ENCODE results near the gene NXT2. TPM values are rescaled to one million over a fixed set of nuclear protein-coding genes. Genes with fewer than 3 reads are reported as not detected.

The NXT2 gene
- total RNA-seq, 2 donors from 2014 or later, result 2.6 to 3.8 TPM

GRCh38 chrX:109508915-109509314, 27.7 kb upstream of the NXT2 start:
- Histone ChIP-seq H3K4me3 (no peak overlapping the region), H3K27ac (no peak overlapping the region), H3K4me1 (no peaks in the 10 kb centered on the region), H3K9me3 (no peaks in the 10 kb centered on the region), H3K27me3 (peaks cover 0 to 6% of the 10 kb centered on the region in 2 donors), H3K36me3 (no peaks in the 10 kb centered on the region)
- no peak for DNase-seq (ENCODE audit: low spot score)
- no peak for TF ChIP-seq CTCF (IDR thresholded peaks at IDR 0.05)

- DNase-seq (ENCODE audit: low spot score), result no peak
- H3K9me3 ChIP-seq, result no peaks in the 10 kb centered on the region
- no peak overlapping the region for H3K4me3 ChIP-seq
- H3K36me3 ChIP-seq, result no peaks in the 10 kb centered on the region
- no peaks in the 10 kb centered on the region for H3K4me1 ChIP-seq
- no peak for TF ChIP-seq CTCF (IDR thresholded peaks at IDR 0.05)
- no peaks in the 10 kb centered on the region for H3K27me3 ChIP-seq
- H3K27ac ChIP-seq, result no peak overlapping the region
Measured at GRCh38 chrX:109511113-109511512, 25.5 kb upstream of the NXT2 start.

- DNase-seq (ENCODE audit: low spot score), result no peak
- no peaks in the 10 kb centered on the region for H3K4me1 ChIP-seq
- H3K4me3 ChIP-seq, result no peak overlapping the region
- no peak overlapping the region for H3K27ac ChIP-seq
- H3K27me3 ChIP-seq, result no peaks in the 10 kb centered on the region
- H3K36me3 ChIP-seq, result no peaks in the 10 kb centered on the region
- no peak for TF ChIP-seq CTCF (IDR thresholded peaks at IDR 0.05)
- no peaks in the 10 kb centered on the region for H3K9me3 ChIP-seq
Measured at GRCh38 chrX:109519001-109519400, 17.6 kb upstream of the NXT2 start.

GRCh38 chrX:109533005-109533404, 3.6 kb upstream of the NXT2 start:
- Histone ChIP-seq H3K4me1 (no peaks in the 10 kb centered on the region), H3K27ac (no peak overlapping the region), H3K36me3 (no peaks in the 10 kb centered on the region), H3K4me3 (no peak overlapping the region), H3K27me3 (no peaks in the 10 kb centered on the region), H3K9me3 (no peaks in the 10 kb centered on the region)
- DNase-seq (ENCODE audit: low spot score), result no peak
- no peak for TF ChIP-seq CTCF (IDR thresholded peaks at IDR 0.05)

- Histone ChIP-seq H3K4me1 (no peaks in the 10 kb centered on the region), H3K27ac (no peak overlapping the region), H3K27me3 (no peaks in the 10 kb centered on the region), H3K9me3 (no peaks in the 10 kb centered on the region), H3K36me3 (no peaks in the 10 kb centered on the region), H3K4me3 (no peak overlapping the region)
- no peak for TF ChIP-seq CTCF (IDR thresholded peaks at IDR 0.05)
- no peak for DNase-seq (ENCODE audit: low spot score)
Measured at GRCh38 chrX:109533631-109534030, 3.0 kb upstream of the NXT2 start.

GRCh38 chrX:109534933-109535332, 1.7 kb upstream of the NXT2 start:
- Histone ChIP-seq H3K27ac (no peak overlapping the region), H3K4me3 (no peak overlapping the region), H3K36me3 (no peaks in the 10 kb centered on the region), H3K4me1 (no peaks in the 10 kb centered on the region), H3K9me3 (no peaks in the 10 kb centered on the region), H3K27me3 (no peaks in the 10 kb centered on the region)
- no peak for TF ChIP-seq CTCF (IDR thresholded peaks at IDR 0.05)
- DNase-seq (ENCODE audit: low spot score), result no peak
